Thyroid gland (tissue), 4 donors: ENCODE data around the gene CLEC3A.

ENCODE experiments used
- POLR2A ChIP-seq, 2 donors: fragments of 450-650 bp; IDR thresholded peaks; one replicate each; pipeline ENCODE4 v1.6.1; 2017; ENCODE audit warnings: antibody characterized with exemption in 2 of 2, mild to moderate bottlenecking in 2 of 2, moderate library complexity in 1 of 2
- TF ChIP-seq, protein P1 (sequence below), 6 experiments: fragments of 200-600 bp in 3 of 6; fragments of 450-650 bp in 3 of 6; sonication (generic) in 3 of 6; IDR thresholded peaks; one replicate each; pipeline ENCODE4 v1.5.1; 2016 to 2019; ENCODE audit warnings: antibody characterized with exemption in 6 of 6, mild to moderate bottlenecking in 2 of 6, inconsistent platforms in 1 of 6, moderate library complexity in 1 of 6

GRCh38 chr16:77987810-77988209 lies 34.5 kb upstream of the CLEC3A start:
- TF ChIP-seq POLR2A (IDR thresholded peaks at IDR 0.05): no peak
- TF ChIP-seq, protein P1, sequence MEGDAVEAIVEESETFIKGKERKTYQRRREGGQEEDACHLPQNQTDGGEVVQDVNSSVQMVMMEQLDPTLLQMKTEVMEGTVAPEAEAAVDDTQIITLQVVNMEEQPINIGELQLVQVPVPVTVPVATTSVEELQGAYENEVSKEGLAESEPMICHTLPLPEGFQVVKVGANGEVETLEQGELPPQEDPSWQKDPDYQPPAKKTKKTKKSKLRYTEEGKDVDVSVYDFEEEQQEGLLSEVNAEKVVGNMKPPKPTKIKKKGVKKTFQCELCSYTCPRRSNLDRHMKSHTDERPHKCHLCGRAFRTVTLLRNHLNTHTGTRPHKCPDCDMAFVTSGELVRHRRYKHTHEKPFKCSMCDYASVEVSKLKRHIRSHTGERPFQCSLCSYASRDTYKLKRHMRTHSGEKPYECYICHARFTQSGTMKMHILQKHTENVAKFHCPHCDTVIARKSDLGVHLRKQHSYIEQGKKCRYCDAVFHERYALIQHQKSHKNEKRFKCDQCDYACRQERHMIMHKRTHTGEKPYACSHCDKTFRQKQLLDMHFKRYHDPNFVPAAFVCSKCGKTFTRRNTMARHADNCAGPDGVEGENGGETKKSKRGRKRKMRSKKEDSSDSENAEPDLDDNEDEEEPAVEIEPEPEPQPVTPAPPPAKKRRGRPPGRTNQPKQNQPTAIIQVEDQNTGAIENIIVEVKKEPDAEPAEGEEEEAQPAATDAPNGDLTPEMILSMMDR (IDR thresholded peaks at IDR 0.05): no peak
